Dendritic cell treated with granulocyte-macrophage colony-stimulating factor and Interleukin-4, amounts not matched to agents 40 ng/mL and 50 ng/mL, for 4 days (primary cell): ENCODE data around the gene GLTP.

Experiments used
- H3K27ac Mint-ChIP-seq: one replicate; pipeline ENCODE4 v1.8.0; 2022; ENCODE audit warnings: mild to moderate bottlenecking, mixed read lengths
- H3K27me3 Mint-ChIP-seq: one replicate; pipeline ENCODE4 v1.8.0; 2022; ENCODE audit warnings: mild to moderate bottlenecking, mixed read lengths
- H3K36me3 Mint-ChIP-seq: one replicate; pipeline ENCODE4 v1.8.0; 2022; ENCODE audit warnings: low read depth, mixed read lengths
- H3K4me1 Mint-ChIP-seq: one replicate; pipeline ENCODE4 v1.8.0; 2022; ENCODE audit warnings: low read depth, mixed read lengths
- H3K4me3 Mint-ChIP-seq: one replicate; pipeline ENCODE4 v1.8.0; 2022; ENCODE audit warnings: mild to moderate bottlenecking, moderate library complexity, mixed read lengths
- H3K9me3 Mint-ChIP-seq: one replicate; pipeline ENCODE4 v1.8.0; 2022; ENCODE audit warnings: mixed read lengths
- intact Hi-C: fragments of 100-400 bp; cut with micrococcal nuclease; formaldehyde crosslinking; loops from one replicate; pipeline ENCODE4 v1.15.0; 2022

The GLTP gene

DNA sequence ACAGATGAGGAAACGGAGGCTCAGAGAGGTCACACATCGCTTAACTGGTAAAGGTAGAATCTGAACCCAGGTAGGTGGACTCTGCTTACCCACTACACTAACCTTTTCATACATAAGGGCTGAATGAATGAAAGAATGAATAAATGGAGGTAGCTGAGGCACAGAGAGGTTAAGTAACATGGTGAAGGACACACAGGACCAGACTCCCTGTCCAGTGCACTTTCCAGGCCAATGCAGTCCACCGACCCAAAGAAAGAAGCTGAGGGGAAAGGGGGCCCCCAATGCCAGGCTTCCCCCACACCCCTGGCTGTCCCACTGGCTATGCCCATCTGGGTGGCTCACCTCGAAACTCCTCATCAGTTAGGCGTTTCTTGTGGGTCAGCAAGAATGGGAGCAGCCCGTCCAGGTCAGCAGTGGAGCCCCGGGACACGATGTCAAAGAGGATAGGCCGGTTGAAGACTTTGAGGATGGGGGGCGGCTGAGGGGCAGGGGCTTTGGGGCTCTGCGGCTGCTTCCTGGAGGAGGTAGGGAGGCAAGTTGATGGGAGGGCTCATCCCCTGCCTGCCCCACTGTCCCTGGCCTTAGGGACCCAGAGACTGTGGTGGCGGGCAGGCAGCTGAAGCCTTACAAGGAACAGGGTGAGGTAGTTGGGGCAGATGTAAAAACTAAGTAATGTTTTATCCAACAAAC lies 72.2 kb downstream of the GLTP start:
- Mint-ChIP-seq H3K4me1 (peaks cover 5% of the 10 kb centered on the region), H3K27me3 (peaks cover 4% of the 10 kb centered on the region), H3K36me3 (no peaks in the 10 kb centered on the region), H3K27ac (no peak overlapping the region), H3K4me3 (no peak overlapping the region), H3K9me3 (no peaks in the 10 kb centered on the region)
- intact Hi-C loops = no loop called here

- intact Hi-C loops = loop anchor here (1.0 kb wide), 2 partner anchors 40 to 75 kb away; partner anchors contain the start of gene GLTP
- peaks cover 8% of the 10 kb centered on the region for H3K9me3 Mint-ChIP-seq
- peaks cover 5% of the 10 kb centered on the region for H3K4me1 Mint-ChIP-seq
- no peak overlapping the region for H3K4me3 Mint-ChIP-seq
- H3K27me3 Mint-ChIP-seq = peaks cover 4% of the 10 kb centered on the region
- no peak overlapping the region for H3K27ac Mint-ChIP-seq
- no peaks in the 10 kb centered on the region for H3K36me3 Mint-ChIP-seq
Observed at GRCh38 chr12:109804820-109805761, 75.2 kb downstream of the GLTP start.

- Mint-ChIP-seq H3K36me3 (no peaks in the 10 kb centered on the region), H3K9me3 (peaks cover 8% of the 10 kb centered on the region), H3K4me1 (peaks cover 5% of the 10 kb centered on the region), H3K27me3 (peaks cover 4% of the 10 kb centered on the region), H3K4me3 (no peak overlapping the region), H3K27ac (no peak overlapping the region)
- intact Hi-C loops = no loop called here
Observed at GRCh38 chr12:109803678-109804077, 76.7 kb downstream of the GLTP start.

DNA sequence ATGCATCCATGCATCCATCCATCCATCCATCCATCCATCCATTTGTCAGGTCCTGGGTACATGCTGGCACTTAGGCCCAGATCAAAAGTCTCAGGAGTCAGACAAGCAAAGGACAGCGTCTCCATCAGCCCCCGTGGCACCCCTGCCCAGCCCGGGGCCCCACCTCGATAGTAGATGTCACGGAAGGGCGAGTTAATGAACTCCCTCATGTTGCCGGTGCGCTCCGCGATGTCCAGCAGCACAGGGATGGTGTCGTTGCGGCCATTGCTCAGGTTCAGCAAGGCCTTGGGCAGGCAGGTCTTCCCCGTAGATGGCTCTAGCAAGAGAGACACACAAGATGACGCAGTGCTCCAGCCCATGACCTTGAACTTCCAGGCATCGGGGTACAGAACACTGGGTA lies 77.5 kb downstream of the GLTP start:
- Mint-ChIP-seq H3K4me3 (no peak overlapping the region), H3K27me3 (peaks cover 4% of the 10 kb centered on the region), H3K27ac (no peak overlapping the region), H3K36me3 (no peaks in the 10 kb centered on the region), H3K4me1 (peaks cover 11% of the 10 kb centered on the region), H3K9me3 (peaks cover 8% of the 10 kb centered on the region)
- intact Hi-C loops = no loop called here
